Eye (tissue), 1 donor: Measurements from ENCODE around the gene AMN1.

Source experiments
- DNase-seq: peaks from one replicate; pipeline ENCODE4 v3.0.0-alpha.2; 2015

The AMN1 gene

DNA sequence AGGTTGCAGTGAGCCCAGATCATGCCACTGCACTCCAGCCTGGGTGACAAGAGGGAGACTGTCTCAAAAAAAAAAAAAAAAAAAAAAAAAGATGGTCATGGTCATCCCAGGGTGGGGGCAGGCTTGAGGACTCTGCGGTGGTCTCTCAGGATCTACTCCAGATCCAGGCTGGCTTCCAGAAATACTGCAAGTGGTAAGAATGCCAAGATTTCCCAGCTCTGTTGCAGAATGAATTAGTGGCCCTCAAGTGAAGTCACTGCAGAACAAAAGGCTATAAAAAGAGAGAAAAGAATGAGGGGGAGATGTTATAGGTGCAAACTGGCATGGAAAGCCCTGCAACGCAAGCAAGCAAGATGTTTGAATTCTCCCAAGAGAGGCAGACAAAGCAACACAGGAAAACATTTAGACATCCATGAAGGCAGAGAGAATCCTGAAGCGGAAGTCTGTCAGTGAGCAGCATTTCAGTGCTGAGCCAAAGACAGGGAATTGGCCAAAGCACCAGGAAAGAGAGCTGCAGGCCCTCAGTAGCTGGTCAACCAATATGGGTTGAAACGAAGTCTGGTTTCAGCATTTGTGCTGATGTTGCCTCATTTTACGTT is 101.3 kb downstream of the AMN1 start:
- DNase-seq, result no peak

DNA sequence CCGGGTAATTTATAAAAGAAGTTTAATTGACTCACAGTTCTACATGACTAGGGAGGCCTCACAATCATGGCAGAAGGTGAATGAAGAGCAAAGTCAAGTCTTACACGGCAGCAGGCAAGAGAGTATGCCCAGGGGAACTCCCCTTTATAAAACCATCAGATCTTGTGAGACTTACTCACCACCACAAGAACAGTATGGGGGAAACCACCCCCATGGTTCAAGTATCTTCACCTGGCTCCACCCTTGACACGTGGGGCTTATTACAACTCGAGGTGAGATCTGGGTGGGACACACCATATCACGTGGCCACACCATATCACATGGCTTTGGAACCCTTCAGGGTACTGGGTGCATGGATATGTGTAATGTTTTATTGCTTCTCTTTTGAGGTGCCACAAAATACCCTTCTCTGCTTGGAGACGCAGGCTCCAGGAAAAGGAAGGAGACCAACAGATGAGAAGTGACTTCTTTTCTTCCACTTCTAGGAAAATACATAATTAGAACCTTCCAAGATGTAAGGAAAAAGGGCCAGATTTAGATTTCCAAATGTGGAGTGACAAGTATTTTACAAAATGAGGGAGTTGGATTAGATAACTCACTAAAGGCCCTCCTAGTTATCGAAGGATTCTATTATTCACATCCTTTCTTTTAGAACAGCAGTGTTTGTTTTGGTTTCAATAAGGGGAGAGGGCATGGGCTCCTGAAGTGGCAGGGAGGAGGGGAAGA is 102.4 kb downstream of the AMN1 start:
- DNase-seq, result no peak

DNA sequence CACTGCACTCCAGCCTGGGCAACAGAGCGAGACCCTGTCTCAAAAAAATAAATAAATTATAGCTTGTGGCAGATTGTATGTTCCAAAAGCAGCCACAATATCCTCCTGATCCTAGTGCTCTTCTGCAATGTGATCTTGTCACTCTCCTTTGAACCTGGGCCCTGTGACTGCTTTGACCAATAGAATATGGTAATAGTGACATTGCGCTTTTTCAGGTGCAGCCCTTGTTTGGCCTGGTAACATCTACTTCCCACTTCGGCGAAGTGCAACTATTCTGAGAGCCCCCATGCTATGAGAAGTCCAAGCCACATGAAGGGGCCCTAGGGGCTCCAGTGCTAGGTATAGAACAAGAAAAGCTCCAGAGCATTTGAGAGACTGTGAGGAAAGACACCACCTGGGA is 106.8 kb downstream of the AMN1 start:
- DNase-seq, result no peak
